Progenitor cell of endocrine pancreas (in vitro differentiated cells): ENCODE measurements around the gene MYCN. TPM values are rescaled to one million over a fixed set of nuclear protein-coding genes. Genes with fewer than 3 reads are reported as not detected.

ENCODE experiments used
- DNase-seq: peaks from one replicate; pipeline ENCODE4 v3.0.0; 2021; ENCODE audit warnings: low spot score; ENCODE audit not compliant: unreplicated experiment
- H3K27ac Mint-ChIP-seq: 2 replicates; pipeline ENCODE4 v1.8.0; 2021; ENCODE audit warnings: mild to moderate bottlenecking, moderate library complexity, mixed read lengths
- H3K27me3 Mint-ChIP-seq: 2 replicates; pipeline ENCODE4 v1.8.0; 2021; ENCODE audit warnings: mixed read lengths
- H3K36me3 Mint-ChIP-seq: 2 replicates; pipeline ENCODE4 v1.8.0; 2022; ENCODE audit warnings: mixed read lengths; ENCODE audit not compliant: insufficient read depth
- H3K4me1 Mint-ChIP-seq: 2 replicates; pipeline ENCODE4 v1.8.0; 2021; ENCODE audit warnings: low read depth, mixed read lengths
- H3K4me3 Mint-ChIP-seq: 2 replicates; pipeline ENCODE4 v1.8.0; 2021; ENCODE audit warnings: low read depth, mild to moderate bottlenecking, moderate library complexity, mixed read lengths
- H3K9me3 Mint-ChIP-seq: 2 replicates; pipeline ENCODE4 v1.8.0; 2021; ENCODE audit warnings: low read depth, mixed read lengths
- CTCF ChIP-seq: fragments of 200-600 bp; sonication (generic); IDR thresholded peaks from one replicate; pipeline ENCODE4 v1.5.0; 2021; ENCODE audit warnings: antibody characterized with exemption, mild to moderate bottlenecking; ENCODE audit not compliant: unreplicated experiment
- total RNA-seq: library from RNA; stranded (reverse); gene quantifications from 2 replicates; pipeline ENCODE4 v1.2.1, GENCODE V29; 2021

The MYCN gene
- total RNA-seq, 1 donor from 2014 or later: 15.5 TPM

GRCh38 chr2:15975261-15975600, 34.9 kb downstream of the MYCN start:
- no peak overlapping the region for H3K4me3 Mint-ChIP-seq
- peaks cover 19% of the 10 kb centered on the region for H3K4me1 Mint-ChIP-seq
- no peak for DNase-seq
- no peak for TF ChIP-seq CTCF
- no peak overlapping the region for H3K27ac Mint-ChIP-seq
- no peaks in the 10 kb centered on the region for H3K9me3 Mint-ChIP-seq
- H3K27me3 Mint-ChIP-seq: peaks cover 3% of the 10 kb centered on the region
- no peaks in the 10 kb centered on the region for H3K36me3 Mint-ChIP-seq

GRCh38 chr2:15975676-15976075, 35.3 kb downstream of the MYCN start:
- Mint-ChIP-seq H3K4me3 (no peak overlapping the region), H3K27me3 (peaks cover under 1% of the 10 kb centered on the region), H3K36me3 (no peaks in the 10 kb centered on the region), H3K27ac (peak overlapping the region; percentile 92), H3K9me3 (no peaks in the 10 kb centered on the region), H3K4me1 (peaks cover 18% of the 10 kb centered on the region)
- DNase-seq: no peak
- TF ChIP-seq CTCF: no peak

- Mint-ChIP-seq H3K27ac (peak overlapping the region; percentile 92), H3K36me3 (no peaks in the 10 kb centered on the region), H3K4me3 (no peak overlapping the region), H3K9me3 (no peaks in the 10 kb centered on the region), H3K27me3 (no peaks in the 10 kb centered on the region), H3K4me1 (peaks cover 18% of the 10 kb centered on the region)
- no peak for TF ChIP-seq CTCF
- no peak for DNase-seq
Measured at GRCh38 chr2:15976354-15976753, 36.0 kb downstream of the MYCN start.

- no peak overlapping the region for H3K4me3 Mint-ChIP-seq
- no peaks in the 10 kb centered on the region for H3K9me3 Mint-ChIP-seq
- H3K27me3 Mint-ChIP-seq: no peaks in the 10 kb centered on the region
- TF ChIP-seq CTCF: no peak
- no peak overlapping the region for H3K27ac Mint-ChIP-seq
- no peaks in the 10 kb centered on the region for H3K36me3 Mint-ChIP-seq
- peaks cover 19% of the 10 kb centered on the region for H3K4me1 Mint-ChIP-seq
- no peak for DNase-seq
Measured at GRCh38 chr2:15979051-15979758, 38.9 kb downstream of the MYCN start.

GRCh38 chr2:15979759-15980604, 39.6 kb downstream of the MYCN start:
- no peak for DNase-seq
- H3K27me3 Mint-ChIP-seq: no peaks in the 10 kb centered on the region
- TF ChIP-seq CTCF: no peak
- H3K9me3 Mint-ChIP-seq: no peaks in the 10 kb centered on the region
- H3K27ac Mint-ChIP-seq: peak overlapping the region; percentile 61
- no peaks in the 10 kb centered on the region for H3K36me3 Mint-ChIP-seq
- peaks cover 17% of the 10 kb centered on the region for H3K4me1 Mint-ChIP-seq
- H3K4me3 Mint-ChIP-seq: no peak overlapping the region
